Tibial nerve (tissue), 4 donors: ENCODE results near the gene RPS6KA5.

Experiments
- CTCF ChIP-seq, 5 experiments: fragments of 200-600 bp in 3 of 5; fragments of 450-650 bp in 2 of 5; sonication (generic) in 3 of 5; IDR thresholded peaks; one replicate each; pipeline ENCODE4 v1.5.1; 2016 to 2019; ENCODE audit warnings: antibody characterized with exemption in 5 of 5, mild to moderate bottlenecking in 3 of 5, moderate library complexity in 2 of 5
- EP300 ChIP-seq, 2 donors: sonication (generic); formaldehyde crosslinking; IDR thresholded peaks; one replicate each; pipeline ENCODE4 v1.6.1; 2017; ENCODE audit warnings: antibody characterized with exemption in 2 of 2, mild to moderate bottlenecking in 1 of 2
- POLR2A ChIP-seq, 2 donors: fragments of 450-650 bp; IDR thresholded peaks; one replicate each; pipeline ENCODE4 v1.6.1; 2017; ENCODE audit warnings: antibody characterized with exemption in 2 of 2, mild to moderate bottlenecking in 2 of 2, moderate library complexity in 2 of 2

GRCh38 chr14:90874599-90874998 lies 185.8 kb downstream of the RPS6KA5 start:
- TF ChIP-seq CTCF (IDR thresholded peaks at IDR 0.05) = no peak
- no peak for TF ChIP-seq EP300 (IDR thresholded peaks at IDR 0.05)
- no peak for TF ChIP-seq POLR2A (IDR thresholded peaks at IDR 0.05)
